GM21515 (cell line): ENCODE data around the gene ATF4.
"Not testable (repeated sequence)": the region's sequence is repeated elsewhere in the genome, so short reads cannot be mapped to it uniquely, and the experiment has no call there.

ENCODE experiments used
- ATAC-seq: cut with Tn5 transposase; IDR thresholded peaks from one replicate; pipeline ENCODE4 v1.9.1; 2021; ENCODE audit not compliant: unreplicated experiment

The ATF4 gene

GRCh38 chr22:39510529-39511149 is 9.7 kb upstream of the ATF4 start:
- no peak for ATAC-seq

DNA sequence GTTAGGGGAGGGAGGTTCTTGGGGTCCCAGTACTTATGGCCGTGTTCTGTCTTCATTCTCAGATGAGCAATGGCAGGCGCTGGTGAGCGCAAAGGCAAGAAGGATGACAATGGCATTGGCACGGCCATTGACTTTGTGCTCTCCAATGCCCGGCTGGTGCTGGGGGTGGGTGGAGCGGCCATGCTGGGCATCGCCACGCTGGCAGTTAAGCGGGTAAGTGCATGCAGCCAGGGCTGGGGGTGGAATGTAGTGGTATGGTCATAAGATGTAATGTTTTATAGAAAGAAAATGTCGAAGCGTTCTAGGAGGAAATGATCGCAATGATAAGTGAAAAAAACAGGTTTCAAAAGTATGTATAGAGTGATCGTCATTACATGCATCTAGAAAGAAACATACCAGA is 9.1 kb upstream of the ATF4 start:
- no peak for ATAC-seq

DNA sequence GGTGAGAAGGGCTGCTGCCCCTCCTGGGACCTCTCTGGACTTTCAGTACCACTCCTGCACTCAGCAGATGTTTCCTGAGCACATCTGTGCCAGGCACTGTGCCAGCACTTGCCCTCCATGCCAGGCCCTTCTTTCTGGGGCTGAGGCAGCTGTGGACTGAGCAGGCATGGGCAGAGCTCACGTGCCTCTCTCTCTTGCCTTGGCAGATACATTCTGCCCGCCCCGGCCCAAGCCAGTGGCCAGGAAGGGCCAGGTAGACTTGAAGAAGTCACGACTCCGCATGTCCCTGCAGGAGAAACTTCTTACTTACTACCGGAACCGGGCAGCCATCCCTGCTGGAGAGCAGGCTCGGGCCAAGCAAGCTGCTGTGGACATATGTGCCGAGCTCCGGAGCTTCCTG is 8.3 kb upstream of the ATF4 start:
- ATAC-seq: no peak

GRCh38 chr22:39513791-39514190 is 6.6 kb upstream of the ATF4 start:
- ATAC-seq: no peak

GRCh38 chr22:39514373-39514973 is 5.9 kb upstream of the ATF4 start:
- no peak for ATAC-seq

DNA sequence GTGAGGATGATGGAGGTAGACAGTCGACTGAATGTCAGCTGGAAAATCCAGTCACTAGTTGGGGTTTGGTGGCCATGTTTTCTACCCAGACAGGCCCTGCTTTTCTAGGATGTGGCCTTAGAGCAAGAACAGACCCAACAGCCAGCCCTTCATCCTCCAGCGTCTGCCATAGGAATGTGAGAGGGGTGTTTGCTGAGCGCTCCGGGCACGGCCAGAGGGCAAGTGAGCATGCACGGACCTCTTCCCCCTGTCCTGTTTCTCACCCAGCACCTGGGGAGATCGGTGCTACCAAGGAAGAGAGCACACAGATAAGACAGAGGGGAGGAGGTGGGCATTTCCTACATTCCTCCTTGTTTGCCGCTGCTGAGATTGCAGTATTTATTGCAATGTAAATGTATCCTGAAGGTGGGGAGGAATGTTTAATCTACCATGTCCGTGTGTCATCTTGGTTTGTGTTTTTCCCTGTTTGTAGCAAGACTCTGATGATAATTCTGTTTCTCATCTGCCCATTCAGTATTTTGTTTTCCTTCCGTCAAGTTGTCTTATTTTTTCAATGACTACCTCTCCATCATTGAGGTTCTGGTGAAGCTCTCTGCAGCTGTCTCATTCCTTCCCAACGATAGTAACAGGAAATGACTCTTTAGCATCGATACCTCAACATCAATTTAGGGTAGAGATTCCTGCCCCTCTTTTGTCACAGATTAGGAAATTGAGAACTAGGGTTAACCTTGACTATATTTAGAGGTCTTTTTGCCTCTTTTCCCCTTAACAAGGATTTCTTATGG is 4.9 kb upstream of the ATF4 start:
- ATAC-seq: no peak

DNA sequence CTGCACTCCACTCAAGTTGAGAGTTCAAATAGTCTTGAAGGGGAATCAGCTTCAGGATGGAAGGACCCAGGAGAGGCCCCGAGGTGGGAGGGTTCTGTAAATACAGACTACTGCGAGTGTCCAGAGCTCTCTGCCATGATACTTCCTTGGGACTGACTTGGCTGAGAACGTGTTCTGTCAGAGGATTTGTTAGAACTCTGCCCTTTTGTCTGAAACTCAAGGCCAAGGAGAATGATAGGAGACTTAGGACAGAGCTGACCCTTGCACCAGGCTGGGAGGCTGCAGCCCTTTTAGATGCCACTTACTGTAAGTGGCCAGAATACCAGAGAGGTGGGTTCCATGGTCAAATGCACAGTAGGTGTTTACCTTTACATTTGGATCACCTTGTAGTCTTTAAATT is 2.9 kb upstream of the ATF4 start:
- no peak for ATAC-seq

GRCh38 chr22:39518144-39518786 is 2.1 kb upstream of the ATF4 start:
- ATAC-seq: no peak

DNA sequence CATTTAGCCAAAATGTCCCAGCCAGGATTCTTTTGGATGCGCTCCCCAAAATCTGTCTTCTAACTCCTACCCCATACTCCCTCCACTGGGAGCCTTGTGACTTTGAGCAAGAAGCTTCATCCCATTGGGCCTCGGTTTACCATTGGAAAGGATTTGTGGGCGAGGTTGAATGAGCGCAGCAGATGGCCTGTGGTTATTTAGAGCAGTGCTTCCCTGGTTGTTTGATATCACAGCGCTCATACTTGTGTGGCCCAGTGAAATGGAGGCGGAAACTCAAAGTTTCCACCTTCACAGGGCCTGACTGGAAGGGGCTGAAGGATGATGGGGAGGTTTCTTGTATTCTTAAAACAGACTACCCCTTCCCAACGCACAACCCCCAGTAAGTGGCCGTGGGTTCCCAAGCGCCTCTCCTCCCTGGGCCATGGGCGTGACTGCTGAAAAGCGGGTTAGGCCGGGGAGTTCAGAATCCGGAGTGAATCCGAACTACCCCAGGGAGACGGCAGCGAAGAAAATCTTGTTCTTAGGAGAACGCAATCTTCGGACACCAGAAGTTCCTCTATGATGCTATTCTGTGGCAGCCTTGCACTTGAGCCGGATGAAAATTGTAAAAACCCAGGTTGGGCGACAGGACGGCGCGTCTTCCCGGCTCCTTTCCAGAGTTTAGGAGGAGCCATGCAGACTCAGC is 1.2 kb upstream of the ATF4 start:
- ATAC-seq: no peak

DNA sequence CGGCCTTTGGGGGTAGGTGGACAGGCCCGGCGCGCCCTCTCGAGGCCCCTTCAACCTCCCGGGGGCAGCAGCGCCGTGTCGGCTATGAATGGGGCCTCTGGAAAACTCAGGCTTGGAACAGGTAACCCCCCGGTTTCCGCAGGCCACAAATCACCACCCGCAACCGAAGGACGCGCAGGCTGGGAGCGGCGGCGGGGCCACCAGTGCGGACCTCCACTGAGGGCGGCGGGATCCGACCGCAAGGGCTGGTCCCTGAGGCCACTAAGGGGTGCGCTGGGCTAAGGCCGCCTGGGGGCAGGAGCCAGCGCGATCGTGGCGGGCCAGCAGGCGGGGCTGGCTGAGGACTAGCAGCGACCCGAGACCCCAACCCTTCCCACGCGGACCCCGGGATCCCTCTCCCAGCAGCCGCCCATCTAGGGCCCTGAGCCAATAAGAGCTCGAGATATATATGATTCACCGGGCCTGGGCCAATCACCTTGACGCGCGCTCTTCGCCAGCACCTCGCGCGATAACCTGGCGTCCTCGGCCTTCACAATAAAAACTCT is 609 bp upstream of the ATF4 start:
- ATAC-seq: peak; percentile 65

- not testable (repeated sequence) for ATAC-seq
These were observed 934 bp downstream of the ATF4 start for GRCh38 chr22:39521106-39521885.

GRCh38 chr22:39522091-39522490 is 1.7 kb downstream of the ATF4 start:
- ATAC-seq: not testable (repeated sequence)

DNA sequence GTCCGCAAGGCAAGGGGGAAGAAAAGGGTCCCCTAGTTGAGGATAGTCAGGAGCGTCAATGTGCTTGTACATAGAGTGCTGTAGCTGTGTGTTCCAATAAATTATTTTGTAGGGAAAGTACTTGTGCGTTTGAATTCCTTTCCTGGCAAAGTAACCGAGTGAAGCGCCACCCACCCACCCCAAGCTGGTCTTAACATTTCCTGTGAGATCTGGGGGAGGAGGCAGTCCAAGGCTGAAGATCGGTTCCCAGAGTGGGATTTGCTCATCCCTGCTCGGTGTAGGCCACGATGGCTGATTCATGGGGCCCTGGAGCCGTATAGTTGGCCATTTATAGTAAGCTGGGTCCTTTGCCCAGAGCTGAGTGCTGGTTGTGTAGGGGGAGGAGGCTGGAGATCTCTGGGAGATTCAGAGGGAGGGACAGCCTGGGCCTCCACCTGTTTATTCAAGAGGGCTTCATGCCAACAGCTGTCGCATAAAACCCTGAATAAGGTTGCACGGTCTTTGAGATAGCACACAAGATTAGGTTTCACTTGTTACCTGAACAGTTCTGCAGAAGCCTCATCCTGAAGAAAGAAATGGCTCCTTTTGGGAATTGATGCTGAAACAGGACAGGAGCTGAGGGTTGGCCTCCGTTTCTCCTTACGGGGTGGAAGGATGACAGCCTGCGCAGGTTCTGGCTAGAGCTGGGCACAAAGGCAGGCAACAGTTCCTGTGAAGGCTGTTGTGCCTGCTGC is 2.4 kb downstream of the ATF4 start:
- no peak for ATAC-seq

- no peak for ATAC-seq
These were observed 3.9 kb downstream of the ATF4 start for GRCh38 chr22:39524089-39524752.

DNA sequence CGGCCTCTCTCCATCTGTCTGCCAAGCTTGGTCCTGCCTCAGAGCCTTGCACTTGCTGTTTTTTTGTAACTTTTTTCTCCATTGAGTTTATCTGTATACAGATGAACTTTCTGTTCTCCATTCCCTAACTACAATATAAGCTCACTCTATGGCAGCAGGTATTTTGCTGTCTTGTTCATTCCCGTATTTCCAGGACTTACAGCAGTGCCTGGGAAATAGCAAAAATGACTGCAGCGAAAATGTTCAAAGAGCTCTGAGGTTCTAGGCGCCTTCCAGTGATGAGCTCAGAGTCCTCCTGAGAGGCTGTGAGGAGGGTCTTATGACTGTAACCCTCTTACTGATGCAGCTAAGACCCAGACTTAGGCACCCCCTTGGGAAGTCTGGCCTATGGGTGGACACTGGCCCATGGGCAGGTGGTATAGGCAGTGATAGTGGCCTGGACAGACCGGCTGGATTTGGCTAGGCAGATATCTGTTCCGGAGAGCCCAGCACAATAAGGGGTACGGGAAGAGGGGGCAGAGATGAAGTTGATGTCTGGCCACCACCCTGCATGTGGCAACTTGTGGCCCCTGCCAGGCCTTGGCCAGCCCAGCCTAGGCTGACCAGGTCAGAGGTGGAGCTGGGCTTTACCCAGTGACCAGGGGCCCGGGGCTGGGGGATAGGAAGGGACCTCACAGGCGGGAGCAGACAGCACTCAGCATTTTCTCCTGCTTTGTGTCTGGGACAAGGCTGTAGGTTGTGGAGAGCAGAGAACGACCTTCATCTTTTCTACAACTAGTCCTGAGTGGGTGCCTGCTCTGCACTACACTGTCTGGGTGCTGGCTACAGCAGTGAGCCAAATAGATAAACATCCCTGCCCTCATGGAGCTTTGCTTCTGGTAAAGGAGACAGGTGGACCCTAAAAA is 4.6 kb downstream of the ATF4 start:
- ATAC-seq: no peak

DNA sequence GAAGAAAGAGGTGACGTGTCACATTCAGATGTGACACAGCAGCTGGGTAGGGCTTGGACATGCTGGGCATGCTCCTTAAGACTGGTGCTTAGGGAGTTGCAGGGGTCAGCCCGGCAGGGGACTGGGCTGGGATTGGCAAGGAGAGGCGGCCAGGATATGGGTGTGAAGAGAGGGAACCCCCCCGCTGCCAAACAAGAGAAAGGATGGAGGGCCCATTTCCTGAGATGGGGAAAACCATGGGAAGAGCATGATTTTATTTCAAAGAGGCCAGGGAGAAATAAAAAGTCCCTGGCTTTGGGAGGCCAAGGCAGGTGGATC is 5.3 kb downstream of the ATF4 start:
- ATAC-seq: no peak

GRCh38 chr22:39526736-39527171 is 6.4 kb downstream of the ATF4 start:
- ATAC-seq: no peak

DNA sequence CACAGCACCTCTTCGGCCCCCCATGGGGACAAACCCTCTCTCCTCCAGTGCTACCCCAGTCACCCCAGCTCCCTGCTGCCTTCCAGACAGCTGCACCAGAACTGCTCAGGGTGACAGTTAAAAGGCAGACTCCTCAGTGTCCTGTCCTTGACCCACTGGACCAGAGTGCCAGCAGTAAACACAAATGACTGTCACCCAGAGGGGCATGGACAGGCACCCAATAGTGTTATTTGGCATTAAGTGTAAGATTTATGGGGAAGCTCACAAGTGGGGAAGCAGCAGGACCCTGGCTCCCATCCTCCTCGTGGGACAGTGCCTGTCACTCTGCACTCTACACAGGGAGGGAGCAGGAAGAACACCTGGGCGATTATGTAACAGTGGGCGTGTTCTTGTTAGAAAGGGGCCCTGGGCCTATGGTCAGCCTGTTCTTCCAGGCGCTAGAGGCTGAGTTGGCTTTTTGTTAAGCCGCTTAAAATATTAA is 7.2 kb downstream of the ATF4 start:
- ATAC-seq: no peak
